NCI-H1417 treated with DMSO at 0.1 percent for 48 hours (cell line): Measurements from ENCODE around the gene ANKS6.

Source experiments
- DNase-seq: peaks from one replicate; lab custom pipeline; 2025; lab: John Stamatoyannopoulos, UW

Gene ANKS6

GRCh38 chr9:98791608-98792490 is 4.5 kb downstream of the ANKS6 start:
- DNase-seq, result no peak

- DNase-seq, result no peak
These were observed 5.3 kb downstream of the ANKS6 start for GRCh38 chr9:98790842-98791607.

- no peak for DNase-seq
These were observed 6.1 kb downstream of the ANKS6 start for GRCh38 chr9:98790134-98790841.

- no peak for DNase-seq
These were observed 6.7 kb downstream of the ANKS6 start for GRCh38 chr9:98789483-98790133.

- DNase-seq, result no peak
These were observed 8.5 kb downstream of the ANKS6 start for GRCh38 chr9:98787766-98788335.

- no peak for DNase-seq
These were observed 9.4 kb downstream of the ANKS6 start for GRCh38 chr9:98786750-98787510.

- no peak for DNase-seq
These were observed 11.2 kb downstream of the ANKS6 start for GRCh38 chr9:98784831-98785806.

GRCh38 chr9:98783518-98784226 is 12.7 kb downstream of the ANKS6 start:
- DNase-seq, result no peak

- DNase-seq, result no peak
These were observed 14.6 kb downstream of the ANKS6 start for GRCh38 chr9:98781588-98782383.

- DNase-seq, result no peak
These were observed 16.2 kb downstream of the ANKS6 start for GRCh38 chr9:98780059-98780749.

- no peak for DNase-seq
These were observed 17.4 kb downstream of the ANKS6 start for GRCh38 chr9:98778711-98779530.

GRCh38 chr9:98778251-98778650 is 18.1 kb downstream of the ANKS6 start:
- DNase-seq, result no peak

GRCh38 chr9:98777618-98778017 is 18.7 kb downstream of the ANKS6 start:
- DNase-seq, result no peak

- no peak for DNase-seq
These were observed 20.4 kb downstream of the ANKS6 start for GRCh38 chr9:98775831-98776441.

GRCh38 chr9:98774746-98775145 is 21.6 kb downstream of the ANKS6 start:
- DNase-seq, result no peak

GRCh38 chr9:98773721-98774120 is 22.6 kb downstream of the ANKS6 start:
- no peak for DNase-seq
